Measurements from ENCODE around the gene MAP3K10. TPM values are rescaled to one million over a fixed set of nuclear protein-coding genes. Genes with fewer than 3 reads are reported as not detected.

Gene MAP3K10
- total and polyA plus RNA-seq, 4 donors: 7.0 to 28.8 (median 20.5) TPM

- ATAC-seq (ENCODE audit: low FRiP score) (no peak), DNase-seq (no peak)
- no peaks in the 10 kb centered on the region for H3K27me3 ChIP-seq (ENCODE audit: control insufficient read depth in 1 of 2, insufficient read depth in 2 of 2, low read length in 1 of 2)
- no peaks in the 10 kb centered on the region for H3K9me3 ChIP-seq (ENCODE audit: control insufficient read depth, low read length)
- intact Hi-C loops (cut with DNase I): no loop called here
- H3K4me3 ChIP-seq (ENCODE audit: low read length in 2 of 2): no peak overlapping the region
- 89 to 93% methylated on average over 12 of the region's 12 CpGs for WGBS, 2 donors
- no peak overlapping the region for H3K27ac ChIP-seq (ENCODE audit: low read depth in 1 of 2, low read length in 2 of 2)
- H3K36me3 ChIP-seq (ENCODE audit: control insufficient read depth in 1 of 2, insufficient read depth in 2 of 2, low read length in 1 of 2): peaks cover 0 to 2% of the 10 kb centered on the region in 2 donors
- H3K4me1 ChIP-seq (ENCODE audit: control insufficient read depth in 1 of 2, insufficient read depth in 2 of 2, low read length in 2 of 2): no peaks in the 10 kb centered on the region
Measured at GRCh38 chr19:40239415-40240226, 48.4 kb downstream of the MAP3K10 start.

GRCh38 chr19:40240332-40240731 is 49.1 kb downstream of the MAP3K10 start:
- Histone ChIP-seq H3K27ac (ENCODE audit: low read depth in 1 of 2, low read length in 2 of 2) (no peak overlapping the region), H3K36me3 (ENCODE audit: control insufficient read depth in 1 of 2, insufficient read depth in 2 of 2, low read length in 1 of 2) (peaks cover 0 to 2% of the 10 kb centered on the region in 2 donors), H3K9me3 (ENCODE audit: control insufficient read depth, low read length) (no peaks in the 10 kb centered on the region), H3K4me1 (ENCODE audit: control insufficient read depth in 1 of 2, insufficient read depth in 2 of 2, low read length in 2 of 2) (no peaks in the 10 kb centered on the region), H3K4me3 (ENCODE audit: low read length in 2 of 2) (no peak overlapping the region), H3K27me3 (ENCODE audit: control insufficient read depth in 1 of 2, insufficient read depth in 2 of 2, low read length in 1 of 2) (no peaks in the 10 kb centered on the region)
- ATAC-seq (ENCODE audit: low FRiP score) (no peak), DNase-seq (no peak)
- intact Hi-C loops (cut with DNase I): no loop called here
- 78 to 87% methylated on average over 6 of the region's 6 CpGs for WGBS, 2 donors

GRCh38 chr19:40241125-40241808 is 50.0 kb downstream of the MAP3K10 start:
- DNase-seq (no peak), ATAC-seq (ENCODE audit: low FRiP score) (peak; percentile 16)
- H3K4me3 ChIP-seq (ENCODE audit: low read length in 2 of 2): no peak overlapping the region
- intact Hi-C loops (cut with DNase I): no loop called here
- H3K27me3 ChIP-seq (ENCODE audit: control insufficient read depth in 1 of 2, insufficient read depth in 2 of 2, low read length in 1 of 2): no peaks in the 10 kb centered on the region
- no peaks in the 10 kb centered on the region for H3K4me1 ChIP-seq (ENCODE audit: control insufficient read depth in 1 of 2, insufficient read depth in 2 of 2, low read length in 2 of 2)
- H3K9me3 ChIP-seq (ENCODE audit: control insufficient read depth, low read length): no peaks in the 10 kb centered on the region
- H3K36me3 ChIP-seq (ENCODE audit: control insufficient read depth in 1 of 2, insufficient read depth in 2 of 2, low read length in 1 of 2): no peaks in the 10 kb centered on the region
- H3K27ac ChIP-seq (ENCODE audit: low read depth in 1 of 2, low read length in 2 of 2): no peak overlapping the region
- WGBS, 2 donors: 90 to 91% methylated on average over 12 of the region's 12 CpGs

GRCh38 chr19:40241809-40242384 is 50.7 kb downstream of the MAP3K10 start:
- H3K36me3 ChIP-seq (ENCODE audit: control insufficient read depth in 1 of 2, insufficient read depth in 2 of 2, low read length in 1 of 2): no peaks in the 10 kb centered on the region
- peak in 1 of 2 donors; percentile 64 for DNase-seq
- WGBS, 2 donors: 39 to 47% methylated on average over 21 of the region's 21 CpGs
- no peak overlapping the region for H3K27ac ChIP-seq (ENCODE audit: low read depth in 1 of 2, low read length in 2 of 2)
- intact Hi-C loops (cut with DNase I): no loop called here
- no peaks in the 10 kb centered on the region for H3K27me3 ChIP-seq (ENCODE audit: control insufficient read depth in 1 of 2, insufficient read depth in 2 of 2, low read length in 1 of 2)
- H3K9me3 ChIP-seq (ENCODE audit: control insufficient read depth, low read length): no peaks in the 10 kb centered on the region
- H3K4me3 ChIP-seq (ENCODE audit: low read length in 2 of 2): no peak overlapping the region
- peak; percentile 60 for ATAC-seq (ENCODE audit: low FRiP score)
- no peaks in the 10 kb centered on the region for H3K4me1 ChIP-seq (ENCODE audit: control insufficient read depth in 1 of 2, insufficient read depth in 2 of 2, low read length in 2 of 2)

GRCh38 chr19:40242480-40242879 is 51.3 kb downstream of the MAP3K10 start:
- intact Hi-C loops (cut with DNase I): no loop called here
- Histone ChIP-seq H3K9me3 (ENCODE audit: control insufficient read depth, low read length) (no peaks in the 10 kb centered on the region), H3K36me3 (ENCODE audit: control insufficient read depth in 1 of 2, insufficient read depth in 2 of 2, low read length in 1 of 2) (no peaks in the 10 kb centered on the region), H3K4me1 (ENCODE audit: control insufficient read depth in 1 of 2, insufficient read depth in 2 of 2, low read length in 2 of 2) (no peaks in the 10 kb centered on the region), H3K4me3 (ENCODE audit: low read length in 2 of 2) (no peak overlapping the region), H3K27ac (ENCODE audit: low read depth in 1 of 2, low read length in 2 of 2) (no peak overlapping the region), H3K27me3 (ENCODE audit: control insufficient read depth in 1 of 2, insufficient read depth in 2 of 2, low read length in 1 of 2) (no peaks in the 10 kb centered on the region)
- ATAC-seq (ENCODE audit: low FRiP score): no peak
- WGBS, 2 donors: 78 to 82% methylated on average over 12 of the region's 12 CpGs
- no peak for DNase-seq

GRCh38 chr19:40243181-40243580 is 52.0 kb downstream of the MAP3K10 start:
- Histone ChIP-seq H3K4me3 (ENCODE audit: low read length in 2 of 2) (no peak overlapping the region), H3K27me3 (ENCODE audit: control insufficient read depth in 1 of 2, insufficient read depth in 2 of 2, low read length in 1 of 2) (no peaks in the 10 kb centered on the region), H3K4me1 (ENCODE audit: control insufficient read depth in 1 of 2, insufficient read depth in 2 of 2, low read length in 2 of 2) (no peaks in the 10 kb centered on the region), H3K9me3 (ENCODE audit: control insufficient read depth, low read length) (no peaks in the 10 kb centered on the region), H3K27ac (ENCODE audit: low read depth in 1 of 2, low read length in 2 of 2) (no peak overlapping the region), H3K36me3 (ENCODE audit: control insufficient read depth in 1 of 2, insufficient read depth in 2 of 2, low read length in 1 of 2) (no peaks in the 10 kb centered on the region)
- intact Hi-C loops (cut with DNase I): no loop called here
- DNase-seq: no peak
- no peak for ATAC-seq (ENCODE audit: low FRiP score)
- WGBS, 2 donors: 89 to 95% methylated on average over 2 of the region's 2 CpGs

- WGBS, 2 donors: 72 to 81% methylated on average over 12 of the region's 12 CpGs
- H3K27ac ChIP-seq (ENCODE audit: low read depth in 1 of 2, low read length in 2 of 2): no peak overlapping the region
- no peak overlapping the region for H3K4me3 ChIP-seq (ENCODE audit: low read length in 2 of 2)
- no peaks in the 10 kb centered on the region for H3K9me3 ChIP-seq (ENCODE audit: control insufficient read depth, low read length)
- intact Hi-C loops (cut with DNase I): no loop called here
- no peaks in the 10 kb centered on the region for H3K4me1 ChIP-seq (ENCODE audit: control insufficient read depth in 1 of 2, insufficient read depth in 2 of 2, low read length in 2 of 2)
- ATAC-seq (ENCODE audit: low FRiP score) (no peak), DNase-seq (no peak)
- H3K27me3 ChIP-seq (ENCODE audit: control insufficient read depth in 1 of 2, insufficient read depth in 2 of 2, low read length in 1 of 2): no peaks in the 10 kb centered on the region
- no peaks in the 10 kb centered on the region for H3K36me3 ChIP-seq (ENCODE audit: control insufficient read depth in 1 of 2, insufficient read depth in 2 of 2, low read length in 1 of 2)
Measured at GRCh38 chr19:40244579-40245317, 53.5 kb downstream of the MAP3K10 start.

- intact Hi-C loops (cut with DNase I): no loop called here
- no peak overlapping the region for H3K27ac ChIP-seq (ENCODE audit: low read depth in 1 of 2, low read length in 2 of 2)
- no peaks in the 10 kb centered on the region for H3K4me1 ChIP-seq (ENCODE audit: control insufficient read depth in 1 of 2, insufficient read depth in 2 of 2, low read length in 2 of 2)
- no peak for ATAC-seq (ENCODE audit: low FRiP score)
- no peaks in the 10 kb centered on the region for H3K27me3 ChIP-seq (ENCODE audit: control insufficient read depth in 1 of 2, insufficient read depth in 2 of 2, low read length in 1 of 2)
- DNase-seq: no peak
- H3K4me3 ChIP-seq (ENCODE audit: low read length in 2 of 2): no peak overlapping the region
- H3K9me3 ChIP-seq (ENCODE audit: control insufficient read depth, low read length): no peaks in the 10 kb centered on the region
- 73 to 79% methylated on average over 9 of the region's 9 CpGs for WGBS, 2 donors
- no peaks in the 10 kb centered on the region for H3K36me3 ChIP-seq (ENCODE audit: control insufficient read depth in 1 of 2, insufficient read depth in 2 of 2, low read length in 1 of 2)
Measured at GRCh38 chr19:40245506-40246128, 54.4 kb downstream of the MAP3K10 start.
